ENCODE results near the gene HNRNPLL. TPM values are rescaled to one million over a fixed set of nuclear protein-coding genes. Genes with fewer than 3 reads are reported as not detected.
"Not testable (repeated sequence)": the region's sequence is repeated elsewhere in the genome, so short reads cannot be mapped to it uniquely, and the experiment has no call there.

HNRNPLL gene
- total RNA-seq, 2 donors from 2014 or later, result 54.6 to 55.6 TPM

DNA sequence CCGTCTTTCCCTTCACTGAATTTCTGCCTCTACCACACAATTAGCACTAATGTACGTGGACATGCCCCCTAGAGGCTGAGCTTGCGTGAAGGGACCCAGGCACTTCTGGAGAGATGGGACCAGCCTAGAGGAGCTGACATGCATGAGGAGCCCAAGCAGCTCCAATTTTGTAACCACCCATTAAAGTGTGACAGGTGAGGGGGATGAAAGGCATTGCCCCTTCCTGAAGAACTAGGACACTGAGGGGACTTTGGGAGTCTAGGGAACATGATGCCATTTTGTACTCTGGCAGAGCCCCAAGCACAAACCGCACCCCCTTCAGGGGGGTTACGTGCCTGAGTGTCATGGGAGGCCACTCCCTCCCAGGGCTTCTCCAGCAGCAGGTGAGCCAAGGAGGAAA lies 63.6 kb downstream of the HNRNPLL start:
- intact Hi-C loops (cut with DNase I), result loop anchor here (5.0 kb wide), 1 partner anchor 198 kb away; no protein-coding TSS in a partner anchor
- no peak for DNase-seq (ENCODE audit: low spot score)

- intact Hi-C loops (cut with DNase I), result loop anchor here (5.0 kb wide), 1 partner anchor 199 kb away; no protein-coding TSS in a partner anchor
- DNase-seq (ENCODE audit: low spot score), result no peak
Observed at GRCh38 chr2:38537937-38538525, 64.7 kb downstream of the HNRNPLL start.

- intact Hi-C loops (cut with DNase I), result loop anchor here (5.0 kb wide), 1 partner anchor 200 kb away; no protein-coding TSS in a partner anchor
- DNase-seq (ENCODE audit: low spot score), result not testable (repeated sequence)
Observed at GRCh38 chr2:38537296-38537695, 65.4 kb downstream of the HNRNPLL start.

DNA sequence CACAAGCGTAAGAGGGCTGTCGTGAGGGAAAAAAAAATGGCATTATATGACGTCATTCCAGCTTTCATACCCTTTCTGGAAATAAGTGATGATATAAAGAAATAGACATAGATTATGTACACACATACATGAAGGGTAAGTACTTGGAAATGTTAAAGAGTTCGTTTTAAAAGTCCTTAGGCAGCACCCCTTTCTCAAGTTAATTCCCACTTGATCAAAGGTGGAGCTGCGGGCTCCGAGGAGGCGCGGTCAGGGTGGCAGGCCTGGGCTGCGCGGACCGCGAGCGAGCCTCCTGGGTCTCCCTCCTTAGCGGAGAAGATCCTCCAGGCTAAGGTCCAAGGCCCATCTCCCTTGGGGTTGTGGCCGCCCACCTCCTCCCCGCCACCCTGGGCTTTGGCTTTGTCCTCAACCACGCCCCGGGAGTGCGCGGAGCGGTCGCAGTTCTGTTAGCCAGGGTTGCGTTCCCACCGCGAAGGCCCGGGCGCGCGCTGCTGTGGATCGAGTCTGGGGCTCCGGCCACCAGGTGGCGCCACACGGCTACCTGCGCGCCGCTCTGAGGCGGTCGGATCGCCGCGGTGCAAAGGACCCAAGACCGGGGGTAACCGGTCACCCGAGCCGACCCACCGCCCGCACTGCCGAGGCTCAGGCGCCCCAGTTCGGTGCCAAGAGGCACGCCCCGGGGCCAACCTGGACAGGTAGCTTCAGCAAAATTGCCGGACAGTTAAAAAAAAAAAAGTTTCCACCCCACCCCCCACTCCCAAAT lies 66.8 kb downstream of the HNRNPLL start:
- intact Hi-C loops (cut with DNase I), result loop anchor here (5.0 kb wide), 1 partner anchor 201 kb away; no protein-coding TSS in a partner anchor
- peak; percentile 95 for DNase-seq (ENCODE audit: low spot score)

DNA sequence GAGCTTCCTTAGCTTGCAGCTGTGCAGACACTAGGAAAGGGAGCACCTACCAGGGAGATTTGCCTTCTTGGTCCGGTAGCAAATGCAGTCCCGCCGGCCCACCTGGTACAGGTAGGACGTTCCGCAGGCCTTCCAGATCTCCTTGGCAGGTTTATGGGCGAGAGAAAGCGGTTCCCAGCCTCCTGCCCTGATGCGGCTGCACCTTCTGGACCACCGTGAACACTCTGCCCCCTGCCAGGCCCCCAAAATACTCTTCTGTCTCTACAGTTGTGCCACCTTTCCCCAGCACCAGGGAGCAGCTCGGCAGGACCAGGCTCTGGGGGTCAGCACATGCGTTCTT lies 67.4 kb downstream of the HNRNPLL start:
- DNase-seq (ENCODE audit: low spot score), result no peak
- intact Hi-C loops (cut with DNase I), result loop anchor here (5.0 kb wide), 1 partner anchor 202 kb away; no protein-coding TSS in a partner anchor

DNA sequence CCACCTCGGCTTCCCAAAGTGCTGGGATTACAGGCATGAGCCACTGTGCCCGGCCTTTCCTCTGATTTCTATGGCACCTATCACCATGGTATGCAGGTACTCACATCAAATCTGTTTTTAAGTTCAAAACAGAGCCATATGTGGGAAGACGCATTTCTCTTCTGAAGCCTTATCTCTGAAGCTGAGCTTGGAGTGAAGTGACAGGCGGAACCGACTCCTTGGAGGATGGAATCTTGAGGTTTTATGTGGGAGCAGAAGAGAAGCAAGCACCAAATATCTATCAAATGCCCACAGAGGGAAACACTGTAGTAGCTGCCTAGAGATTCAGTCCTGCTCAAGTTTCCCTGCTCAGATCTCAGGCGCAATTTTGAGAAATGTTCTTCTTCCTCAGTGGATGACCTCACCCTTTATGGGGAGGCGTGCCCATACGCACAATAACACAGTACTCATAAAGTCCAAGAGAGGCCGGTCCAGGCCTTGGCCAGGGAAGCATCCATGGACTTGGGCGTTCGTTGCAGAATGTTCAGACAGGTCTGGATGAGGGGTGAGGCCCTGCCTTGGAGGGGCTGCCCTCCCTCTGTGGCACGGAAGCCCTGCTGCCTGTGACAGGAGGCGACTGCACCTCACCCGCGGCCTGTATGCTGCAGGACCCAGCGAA lies 67.9 kb downstream of the HNRNPLL start:
- intact Hi-C loops (cut with DNase I), result loop anchor here (5.0 kb wide), 1 partner anchor 202 kb away; no protein-coding TSS in a partner anchor

GRCh38 chr2:38533757-38534545 lies 68.8 kb downstream of the HNRNPLL start:
- DNase-seq (ENCODE audit: low spot score), result no peak
- intact Hi-C loops (cut with DNase I), result no loop called here

More for the DNA sequence above, 67.9 kb downstream of the HNRNPLL start:
- no peak for DNase-seq (ENCODE audit: low spot score)

DNA sequence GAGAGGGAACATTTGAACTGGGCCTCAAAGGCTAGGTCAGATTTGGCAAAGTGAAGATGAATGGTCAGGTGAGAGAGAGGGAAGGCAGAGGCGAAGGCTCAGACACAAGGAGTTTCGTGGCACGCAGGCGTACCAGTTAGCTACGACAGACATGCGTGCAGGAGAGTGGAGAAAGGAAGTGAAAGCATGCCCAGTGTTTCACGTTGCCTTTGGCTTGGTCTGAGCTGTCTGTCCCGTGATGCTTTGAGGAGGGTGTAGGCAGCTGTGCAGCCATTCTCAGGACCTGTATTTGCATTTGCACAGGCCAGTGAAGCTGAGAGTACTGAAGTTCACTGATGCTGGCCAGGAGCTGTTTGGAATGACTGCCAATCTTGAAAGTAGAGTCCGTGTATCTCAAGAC lies 69.5 kb downstream of the HNRNPLL start:
- intact Hi-C loops (cut with DNase I), result no loop called here
- DNase-seq (ENCODE audit: low spot score), result no peak

- intact Hi-C loops (cut with DNase I), result no loop called here
- DNase-seq (ENCODE audit: low spot score), result no peak
Observed at GRCh38 chr2:38532366-38532765, 70.4 kb downstream of the HNRNPLL start.

- intact Hi-C loops (cut with DNase I), result no loop called here
- no peak for DNase-seq (ENCODE audit: low spot score)
Observed at GRCh38 chr2:38529208-38529607, 73.5 kb downstream of the HNRNPLL start.

DNA sequence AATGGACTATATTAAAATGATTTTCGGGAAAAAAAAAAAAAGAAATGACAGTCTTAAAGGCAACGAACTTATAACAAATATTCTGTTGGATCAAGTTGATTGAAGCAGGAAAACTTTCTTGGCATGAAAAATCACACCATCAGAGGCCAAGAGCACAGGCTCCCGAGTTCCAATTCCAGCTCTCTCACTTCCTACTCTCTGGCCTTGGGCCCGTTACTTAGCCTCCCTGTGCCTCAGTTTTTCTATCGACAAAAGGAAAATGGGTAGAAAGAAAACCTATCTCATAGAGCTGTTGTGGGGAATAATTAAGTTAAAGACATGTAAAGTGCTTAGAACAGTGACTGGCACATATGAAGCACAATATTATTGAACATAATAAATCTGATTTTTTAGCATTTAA lies 74.2 kb downstream of the HNRNPLL start:
- intact Hi-C loops (cut with DNase I), result no loop called here

GRCh38 chr2:38528008-38528442 lies 74.7 kb downstream of the HNRNPLL start:
- intact Hi-C loops (cut with DNase I), result no loop called here
- no peak for DNase-seq (ENCODE audit: low spot score)

More for the DNA sequence above, 74.2 kb downstream of the HNRNPLL start:
- DNase-seq (ENCODE audit: low spot score), result no peak

DNA sequence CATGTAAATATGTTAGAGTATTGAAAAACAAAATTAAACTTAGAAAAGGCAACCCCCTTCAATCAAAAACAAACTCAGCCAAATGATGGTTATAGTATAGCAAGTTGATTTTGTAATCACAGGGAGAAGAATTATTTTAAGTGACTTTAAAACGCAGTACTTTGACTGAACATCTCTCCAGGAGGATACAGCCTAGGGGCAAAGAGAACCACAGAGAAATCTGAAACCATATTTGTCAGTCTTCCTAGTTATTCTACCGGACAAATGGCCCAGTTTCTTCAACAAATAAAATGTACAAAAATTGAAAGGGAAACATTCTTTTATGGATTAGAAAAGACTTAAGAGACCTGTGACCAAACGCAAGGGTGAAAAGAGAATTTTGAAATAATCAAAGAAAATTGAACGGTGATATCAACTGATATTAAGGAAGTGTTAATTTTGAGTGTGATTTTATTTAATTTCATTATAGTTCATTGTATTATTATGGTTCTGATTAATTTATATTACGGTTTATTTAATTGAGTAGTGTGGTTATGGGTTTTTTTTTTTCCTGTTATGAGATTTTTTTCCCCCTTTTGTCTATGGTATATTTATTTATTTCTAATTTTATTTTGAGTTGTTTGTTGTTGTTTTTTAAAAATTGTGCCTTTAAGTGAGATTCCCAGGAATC lies 75.3 kb downstream of the HNRNPLL start:
- intact Hi-C loops (cut with DNase I), result no loop called here
- DNase-seq (ENCODE audit: low spot score), result no peak

GRCh38 chr2:38526195-38526594 lies 76.5 kb downstream of the HNRNPLL start:
- intact Hi-C loops (cut with DNase I), result no loop called here
- no peak for DNase-seq (ENCODE audit: low spot score)

DNA sequence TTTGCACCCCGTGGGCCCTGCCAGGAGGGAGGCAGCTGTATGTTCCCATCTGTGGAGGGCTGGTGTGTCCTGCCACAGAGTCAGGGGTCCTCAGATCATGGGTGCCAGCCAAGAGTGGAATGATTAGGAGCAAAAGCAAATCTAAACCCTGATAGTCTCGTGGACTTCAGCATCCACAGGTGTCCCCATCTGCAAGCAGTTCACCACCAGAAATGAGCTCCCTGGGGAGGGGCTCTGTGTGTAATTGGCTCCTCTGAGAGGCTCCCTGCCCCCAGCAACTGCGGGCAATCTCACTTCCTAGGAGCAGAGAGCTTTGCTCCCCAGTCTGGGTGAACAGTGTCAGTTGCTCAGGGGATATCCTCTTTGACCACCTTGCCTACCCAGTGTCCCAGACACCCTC lies 78.1 kb downstream of the HNRNPLL start:
- no peak for DNase-seq (ENCODE audit: low spot score)
- intact Hi-C loops (cut with DNase I), result no loop called here

DNA sequence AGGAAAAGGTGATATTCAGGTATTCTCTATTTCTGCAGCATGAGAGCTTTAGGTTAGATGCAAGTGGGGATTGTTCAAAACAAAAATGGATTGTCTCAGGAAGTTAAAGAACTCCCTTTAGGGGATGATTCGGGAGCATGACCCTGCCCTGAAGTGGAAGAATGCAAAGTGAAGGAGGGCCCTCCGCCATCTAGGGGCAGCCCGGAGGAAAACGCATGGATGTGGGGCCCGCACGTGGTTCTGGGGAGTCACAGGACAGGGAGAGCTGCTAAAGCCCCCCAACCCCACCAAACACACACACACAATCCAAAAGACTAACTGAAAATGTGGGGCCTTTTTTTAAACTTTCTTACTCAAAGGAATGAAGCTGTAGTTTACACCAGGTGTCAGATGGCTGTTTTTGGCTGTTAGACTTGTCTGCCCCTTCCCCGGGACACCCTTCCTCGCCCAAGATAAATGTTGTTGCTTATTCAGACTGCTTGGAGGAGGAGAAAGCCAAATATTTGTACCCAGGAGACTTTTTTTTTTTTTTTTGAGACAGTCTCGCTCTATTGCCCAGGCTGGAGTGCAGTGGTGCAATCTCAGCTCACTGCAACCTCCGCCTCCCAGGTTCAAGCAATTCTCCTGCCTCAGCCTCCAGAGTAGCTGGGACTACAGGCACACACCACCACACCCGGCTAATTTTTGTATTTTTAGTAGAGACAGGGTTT lies 78.8 kb downstream of the HNRNPLL start:
- DNase-seq (ENCODE audit: low spot score), result no peak
- intact Hi-C loops (cut with DNase I), result no loop called here

DNA sequence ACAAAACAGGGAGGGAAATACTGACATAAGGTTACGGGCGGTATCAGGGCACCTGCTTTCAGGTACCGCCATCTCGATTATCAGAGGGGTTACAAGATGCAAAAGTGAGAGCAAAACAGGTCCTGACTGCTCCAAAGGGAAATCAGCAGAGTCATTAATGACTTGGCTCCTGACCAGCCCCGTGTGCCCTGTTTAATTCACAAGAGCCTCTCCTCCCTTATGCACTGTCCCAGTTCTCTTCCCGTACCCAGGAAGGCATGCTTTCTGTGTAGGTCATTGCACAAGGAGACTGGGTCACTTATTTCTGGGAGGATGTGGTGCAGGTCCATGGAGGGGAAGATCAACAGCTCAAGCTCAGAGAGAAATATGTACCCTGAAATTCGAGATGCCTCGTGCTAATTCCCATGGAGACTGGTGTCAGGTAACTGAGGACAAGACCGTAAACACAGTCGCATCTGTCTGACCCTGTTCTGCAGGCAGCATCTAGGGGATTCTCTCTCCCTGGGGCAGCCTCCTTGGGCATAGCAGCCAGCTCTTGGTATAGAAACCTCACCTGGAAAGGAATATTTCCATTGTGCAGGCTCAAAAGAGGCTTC lies 79.9 kb downstream of the HNRNPLL start:
- no peak for DNase-seq (ENCODE audit: low spot score)
- intact Hi-C loops (cut with DNase I), result no loop called here

DNA sequence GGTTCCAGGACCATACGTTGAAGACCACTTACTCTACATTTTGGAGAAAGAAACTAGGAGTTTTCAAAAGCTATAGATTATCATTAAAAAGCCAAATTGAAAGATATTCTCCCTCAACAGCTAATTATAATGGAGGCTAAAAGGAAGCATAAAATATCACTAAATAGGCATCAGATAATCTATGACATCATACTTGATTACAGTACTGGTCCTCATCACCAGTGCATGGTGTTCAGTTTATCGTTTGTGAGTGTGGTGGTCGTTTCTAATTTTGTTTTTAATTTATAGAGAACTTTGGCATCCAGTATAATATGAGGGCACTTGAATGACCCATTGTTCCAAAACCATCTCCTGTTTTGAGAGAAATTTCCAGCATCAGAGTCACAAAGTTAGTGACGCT lies 80.9 kb downstream of the HNRNPLL start:
- intact Hi-C loops (cut with DNase I), result no loop called here
- DNase-seq (ENCODE audit: low spot score), result no peak
